Fibroblast of pulmonary artery (primary cell): Measurements from ENCODE around the gene CDC42SE1.

Source experiments
- DNase-seq: peaks from one replicate; pipeline ENCODE4 v3.0.0-alpha.2; 2010; ENCODE audit warnings: low read depth
- H3K4me3 ChIP-seq: replicated peaks from 2 replicates; pipeline ENCODE4 v1.5.1; 2011; ENCODE audit warnings: low read depth, mild to moderate bottlenecking, control low read depth, low read length, moderate library complexity
- TF ChIP-seq, protein P1 (sequence below): IDR thresholded peaks from 2 replicates; pipeline ENCODE4 v1.5.1; 2011; ENCODE audit warnings: mild to moderate bottlenecking, control low read depth, low read length, inconsistent platforms; ENCODE audit errors: missing control alignments

The CDC42SE1 gene

GRCh38 chr1:151026460-151026859, 33.0 kb downstream of the CDC42SE1 start:
- DNase-seq = no peak
- TF ChIP-seq, protein P1, sequence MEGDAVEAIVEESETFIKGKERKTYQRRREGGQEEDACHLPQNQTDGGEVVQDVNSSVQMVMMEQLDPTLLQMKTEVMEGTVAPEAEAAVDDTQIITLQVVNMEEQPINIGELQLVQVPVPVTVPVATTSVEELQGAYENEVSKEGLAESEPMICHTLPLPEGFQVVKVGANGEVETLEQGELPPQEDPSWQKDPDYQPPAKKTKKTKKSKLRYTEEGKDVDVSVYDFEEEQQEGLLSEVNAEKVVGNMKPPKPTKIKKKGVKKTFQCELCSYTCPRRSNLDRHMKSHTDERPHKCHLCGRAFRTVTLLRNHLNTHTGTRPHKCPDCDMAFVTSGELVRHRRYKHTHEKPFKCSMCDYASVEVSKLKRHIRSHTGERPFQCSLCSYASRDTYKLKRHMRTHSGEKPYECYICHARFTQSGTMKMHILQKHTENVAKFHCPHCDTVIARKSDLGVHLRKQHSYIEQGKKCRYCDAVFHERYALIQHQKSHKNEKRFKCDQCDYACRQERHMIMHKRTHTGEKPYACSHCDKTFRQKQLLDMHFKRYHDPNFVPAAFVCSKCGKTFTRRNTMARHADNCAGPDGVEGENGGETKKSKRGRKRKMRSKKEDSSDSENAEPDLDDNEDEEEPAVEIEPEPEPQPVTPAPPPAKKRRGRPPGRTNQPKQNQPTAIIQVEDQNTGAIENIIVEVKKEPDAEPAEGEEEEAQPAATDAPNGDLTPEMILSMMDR = no peak
- no peak overlapping the region for H3K4me3 ChIP-seq

DNA sequence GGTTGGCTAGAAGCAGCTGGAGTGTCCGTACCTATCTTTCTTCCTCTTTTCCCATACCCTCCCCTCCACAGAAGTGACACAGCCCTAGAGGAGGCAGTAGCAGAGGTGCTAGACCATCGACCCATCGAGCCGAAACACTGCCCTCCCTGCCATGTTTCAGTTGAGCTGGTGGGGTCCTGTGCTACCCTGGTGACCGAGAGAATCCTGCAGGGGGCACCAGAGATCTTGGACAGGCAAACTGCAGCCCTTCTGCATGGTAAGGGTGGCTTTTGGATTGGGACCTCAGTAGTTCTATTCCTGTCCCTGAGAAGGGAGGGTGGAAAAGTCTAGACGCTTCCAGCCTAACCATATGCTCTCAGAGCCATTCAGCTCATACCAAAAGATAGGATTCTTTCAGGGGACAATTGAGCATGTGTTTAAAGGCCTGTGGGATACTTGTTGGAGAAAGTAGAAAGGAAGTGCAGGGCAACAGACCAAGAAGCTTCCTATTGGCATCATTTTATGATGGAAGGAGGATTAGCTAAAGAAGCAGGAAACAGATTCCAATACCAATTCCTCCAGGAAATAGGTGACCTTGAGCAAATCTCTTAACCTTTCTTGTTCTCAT, 34.8 kb downstream of the CDC42SE1 start:
- TF ChIP-seq, protein P1 = peak; percentile 88
- H3K4me3 ChIP-seq = no peak overlapping the region
- DNase-seq = peak; percentile 79

- TF ChIP-seq, protein P1 = peak; percentile 28
- DNase-seq = peak; percentile 73
Observed at GRCh38 chr1:151013518-151013917, 45.9 kb downstream of the CDC42SE1 start.

GRCh38 chr1:151012684-151013471, 46.5 kb downstream of the CDC42SE1 start:
- TF ChIP-seq, protein P1 = no peak
- DNase-seq = peak; percentile 56
- H3K4me3 ChIP-seq = no peak overlapping the region

More at GRCh38 chr1:151013518-151013917, 45.9 kb downstream of the CDC42SE1 start:
- H3K4me3 ChIP-seq = no peak overlapping the region

- no peak for DNase-seq
- no peak overlapping the region for H3K4me3 ChIP-seq
- TF ChIP-seq, protein P1 = no peak
Observed at GRCh38 chr1:151011154-151011850, 48.1 kb downstream of the CDC42SE1 start.

- DNase-seq = no peak
- TF ChIP-seq, protein P1 = no peak
Observed at GRCh38 chr1:151010346-151010726, 49.1 kb downstream of the CDC42SE1 start.

More at GRCh38 chr1:151010346-151010726, 49.1 kb downstream of the CDC42SE1 start:
- no peak overlapping the region for H3K4me3 ChIP-seq
